Stimulated activated CD4-positive, alpha-beta T cell treated with anti-CD3 and anti-CD28 coated beads, Interleukin-15, amount 100 ng/mL, for 1 hour (primary cell): ENCODE data around the gene PURA.

Experiments
- DNase-seq, 2 donors: peaks; one replicate each; pipeline ENCODE4 v3.0.0-alpha.2; 2020; ENCODE audit warnings: low read depth in 1 of 2, low spot score in 1 of 2

PURA gene

DNA sequence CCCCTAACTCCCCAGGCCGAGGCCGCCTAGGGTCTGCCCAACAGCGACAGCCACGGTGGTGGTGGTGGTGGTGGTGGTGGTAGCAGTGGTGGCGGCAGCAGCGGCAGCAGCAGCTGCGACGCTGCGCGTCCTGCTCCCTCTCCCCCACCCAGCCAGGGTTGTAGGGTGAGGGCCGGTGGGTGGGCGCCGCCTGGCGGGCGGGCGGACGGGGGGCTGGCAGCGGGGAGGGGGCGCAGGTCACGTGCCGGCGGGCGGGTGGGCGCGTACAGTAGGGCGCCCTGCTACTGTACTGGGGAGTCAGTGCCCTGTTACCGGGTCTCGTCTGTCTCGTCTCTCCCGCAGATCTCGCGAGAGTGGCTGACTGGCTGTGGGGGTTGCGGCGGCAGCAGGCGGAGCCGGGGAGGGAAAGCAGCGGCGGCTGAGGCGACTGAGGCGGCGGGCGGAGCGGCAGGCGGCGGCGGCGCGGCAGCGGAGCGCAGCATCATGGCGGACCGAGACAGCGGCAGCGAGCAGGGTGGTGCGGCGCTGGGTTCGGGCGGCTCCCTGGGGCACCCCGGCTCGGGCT is at the start of gene PURA:
Gene PURA, plus strand, starts transcription at position 411 of the 565 bp plus-strand sequence. Its CDS starts 73 bp downstream, at position 484.
- peak; percentile 88 to 91 for DNase-seq

- no peak for DNase-seq
Measured at GRCh38 chr5:140072812-140073211, 41.1 kb upstream of the PURA start.

DNA sequence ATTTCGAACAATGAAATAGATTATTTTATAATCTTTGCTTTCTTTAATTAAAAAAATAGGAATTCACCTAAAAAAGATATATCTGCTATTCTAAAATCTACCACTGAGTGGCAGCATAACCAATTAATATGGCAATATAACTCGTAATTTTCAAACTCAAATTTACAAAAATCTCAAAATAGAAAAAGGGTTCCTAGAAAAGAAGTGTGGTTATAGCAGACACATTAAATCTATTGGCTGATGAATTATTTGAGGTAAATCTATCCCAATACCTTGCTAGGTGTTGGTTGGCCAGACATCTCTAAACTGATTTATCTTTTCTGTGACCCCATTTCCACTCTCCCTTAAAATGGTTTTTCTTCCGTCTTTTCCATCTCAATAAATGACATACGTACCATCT is 40.6 kb upstream of the PURA start:
- DNase-seq, result no peak

DNA sequence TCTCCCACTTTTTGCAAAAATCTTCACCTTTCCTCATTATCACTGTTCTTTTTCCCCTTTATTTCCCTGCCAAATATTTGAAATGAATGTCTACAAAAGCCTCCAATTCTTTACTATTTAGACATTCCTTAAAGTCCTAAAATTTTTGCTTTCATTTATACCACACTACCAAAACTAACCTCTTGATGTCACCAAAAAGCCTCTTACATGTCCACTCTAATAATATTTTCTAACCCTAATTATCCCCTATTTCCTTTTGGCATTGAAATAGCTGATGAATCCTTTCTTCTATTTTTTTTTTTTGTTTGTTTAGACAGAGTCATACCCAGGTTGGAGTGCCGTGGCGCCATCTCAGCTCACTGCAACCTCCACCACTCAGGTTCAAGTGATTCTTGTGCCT is 38.5 kb upstream of the PURA start:
- no peak for DNase-seq

DNA sequence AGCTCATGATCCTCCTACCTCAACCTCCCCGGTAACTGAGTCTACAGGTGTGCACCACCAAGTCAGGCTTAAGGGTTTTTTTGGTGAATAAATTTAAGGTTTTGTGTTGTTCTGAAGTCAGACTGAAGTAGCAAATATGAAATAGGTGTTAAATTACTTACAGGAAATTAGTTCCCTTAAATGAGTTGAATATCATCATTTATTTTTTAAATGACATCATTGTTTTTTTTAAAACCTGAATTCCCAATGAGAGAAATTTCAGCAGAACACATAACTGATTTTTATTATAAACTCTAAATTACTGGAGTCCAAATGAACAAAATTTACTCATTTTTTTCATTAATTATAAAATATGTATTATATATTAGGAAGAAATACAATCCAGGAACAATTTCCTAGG is 37.8 kb upstream of the PURA start:
- no peak for DNase-seq

DNA sequence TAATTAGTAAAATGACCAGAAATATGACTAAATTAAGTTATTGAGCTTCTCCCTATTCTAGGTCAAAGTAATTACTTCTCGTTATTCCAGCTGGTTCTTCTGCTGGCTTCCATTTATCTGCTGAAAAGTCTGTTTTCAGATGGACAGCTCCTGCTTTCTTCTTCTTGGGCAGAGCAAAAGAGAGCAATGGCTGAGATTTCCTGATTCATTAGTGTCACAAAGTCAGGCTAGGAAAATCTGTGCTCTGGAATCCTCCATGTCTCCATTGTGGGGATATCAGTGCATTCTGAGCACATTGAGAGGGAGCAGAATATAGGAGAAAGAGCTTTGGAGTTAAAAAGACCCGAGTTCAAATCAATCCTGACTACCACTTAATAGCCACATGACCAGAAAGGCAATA is 37.1 kb upstream of the PURA start:
- DNase-seq, result no peak

DNA sequence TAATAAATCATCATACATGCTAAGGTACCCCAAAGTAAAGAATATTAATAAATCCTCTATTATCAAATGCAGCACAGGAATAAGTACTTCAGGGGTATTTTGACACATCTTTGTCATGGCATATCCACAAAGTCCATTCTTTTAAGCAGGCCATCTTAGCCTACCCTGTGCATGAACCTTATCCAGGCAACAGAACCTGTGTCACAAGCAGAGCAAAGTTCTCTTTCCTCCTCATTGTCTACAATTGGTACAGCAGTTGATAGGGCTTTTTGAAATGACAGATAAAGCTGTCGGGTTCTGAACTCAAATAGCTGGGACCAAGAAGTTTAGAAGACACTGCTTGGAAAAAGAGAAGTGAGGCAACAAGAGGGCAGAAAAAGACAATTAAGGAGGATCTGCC is 30.8 kb upstream of the PURA start:
- DNase-seq, result no peak

DNA sequence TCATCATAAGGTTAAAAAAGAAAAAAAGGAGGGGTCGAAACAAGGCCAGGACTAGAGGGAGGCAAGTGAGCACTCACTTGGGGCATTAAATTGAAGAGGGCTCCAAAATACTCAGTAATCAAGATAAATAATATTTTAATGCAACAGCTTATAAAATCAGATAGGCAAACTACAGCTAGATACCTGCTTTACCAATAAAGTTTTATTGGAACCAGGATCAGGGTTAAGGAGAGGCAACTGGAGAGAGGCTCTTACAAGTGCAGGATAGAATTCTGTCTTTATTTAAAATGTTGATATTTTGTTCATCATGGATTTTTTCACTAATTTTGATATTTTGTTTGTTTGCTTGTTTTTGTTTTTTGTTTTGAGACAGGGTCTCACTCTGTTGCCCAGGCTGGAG is 30.3 kb upstream of the PURA start:
- no peak for DNase-seq

- DNase-seq, result no peak
Measured at GRCh38 chr5:140084541-140084940, 29.4 kb upstream of the PURA start.

DNA sequence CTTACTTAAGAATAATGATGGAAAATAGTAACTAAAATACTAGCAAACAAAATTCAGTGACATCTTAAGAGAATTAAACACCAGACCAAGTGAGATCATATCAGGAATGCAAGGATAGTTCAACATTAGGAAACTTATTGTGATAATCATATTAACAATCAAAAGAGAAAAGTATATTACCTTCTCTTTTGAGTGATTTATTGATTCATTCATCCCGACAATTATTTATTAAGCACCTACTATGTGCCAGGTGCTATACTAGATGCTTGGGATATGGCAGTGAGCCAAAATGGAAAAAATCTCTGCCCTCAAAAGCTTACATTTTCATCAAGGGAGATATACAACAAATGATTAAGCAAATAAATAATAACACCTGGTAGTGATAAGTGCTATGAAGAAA is 23.7 kb upstream of the PURA start:
- DNase-seq, result no peak

- no peak for DNase-seq
Measured at GRCh38 chr5:140093179-140093578, 20.7 kb upstream of the PURA start.

GRCh38 chr5:140093866-140094265 is 20.0 kb upstream of the PURA start:
- no peak for DNase-seq

- DNase-seq, result no peak
Measured at GRCh38 chr5:140094889-140095288, 19.0 kb upstream of the PURA start.

DNA sequence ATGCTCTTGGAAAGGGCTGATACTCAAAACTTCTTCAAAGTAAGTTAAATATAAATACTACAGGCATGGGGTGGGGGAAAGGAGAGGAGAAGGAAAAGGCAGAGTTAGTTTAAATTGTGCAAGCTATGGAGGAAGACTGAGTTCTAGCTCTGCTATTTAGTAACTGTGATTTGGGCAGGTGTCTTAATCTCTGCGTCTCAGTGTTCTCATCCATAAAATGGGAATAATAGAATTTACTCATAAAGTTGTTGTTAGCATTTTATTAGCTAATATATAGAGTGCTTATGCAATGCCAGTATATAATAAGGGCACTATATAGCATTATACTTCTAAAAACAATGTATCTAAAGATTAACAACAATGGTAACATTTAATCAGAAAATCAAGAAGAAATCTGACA is 12.7 kb upstream of the PURA start:
- DNase-seq, result no peak

DNA sequence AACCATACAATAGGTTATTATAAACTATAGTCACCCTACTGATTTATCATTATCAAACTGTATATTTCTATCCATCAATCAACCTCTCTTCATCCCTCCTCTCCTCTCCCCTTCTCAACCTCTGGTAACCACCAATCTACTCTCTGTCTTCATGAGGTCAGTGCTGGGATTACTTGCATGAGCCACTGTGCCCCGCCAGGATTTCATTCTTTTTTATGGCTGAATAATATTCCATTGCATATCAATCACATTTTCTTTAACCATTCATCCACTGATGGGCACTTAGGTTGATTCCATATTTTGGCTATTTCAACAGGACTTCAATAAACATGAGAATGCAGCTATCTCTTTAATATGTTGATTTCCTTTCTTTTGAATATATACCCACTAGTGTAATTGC is 10.8 kb upstream of the PURA start:
- no peak for DNase-seq

DNA sequence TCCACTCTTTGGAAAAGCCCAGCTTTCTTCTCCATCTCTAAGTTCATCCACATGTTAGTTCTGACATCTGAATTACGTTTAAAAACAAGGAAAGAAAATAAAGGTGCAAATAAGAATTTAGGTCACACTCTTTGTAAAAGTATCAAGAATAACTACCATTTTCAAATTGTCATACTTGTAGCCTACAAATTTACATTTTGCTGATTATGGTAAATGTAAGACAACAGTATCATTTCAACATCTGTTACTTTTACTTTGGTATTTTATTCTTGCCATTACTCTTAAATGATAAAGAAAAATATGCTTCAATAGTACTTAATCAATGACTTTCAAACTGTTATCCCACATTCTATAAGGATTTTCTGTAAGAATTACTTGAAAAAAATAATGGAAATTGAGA is 9.8 kb upstream of the PURA start:
- DNase-seq, result no peak

DNA sequence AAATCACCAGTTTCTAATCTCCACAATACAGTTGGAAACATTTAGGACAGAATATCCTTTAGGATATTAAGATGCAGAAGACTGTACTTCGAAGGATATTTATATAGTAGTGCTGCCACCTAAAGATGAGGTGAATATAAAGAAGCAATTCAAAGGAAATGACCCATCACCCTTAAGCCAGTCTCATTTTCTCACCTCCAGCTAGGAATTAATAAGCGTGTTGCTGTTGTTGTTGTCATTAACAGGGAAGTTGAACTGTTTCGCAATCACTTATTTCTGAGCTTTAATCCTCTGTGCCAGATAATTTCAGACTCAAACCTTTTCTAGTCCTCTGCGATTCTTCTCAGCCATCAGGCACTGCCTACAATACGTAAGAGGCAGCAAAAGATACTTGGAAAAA is 7.8 kb upstream of the PURA start:
- no peak for DNase-seq

DNA sequence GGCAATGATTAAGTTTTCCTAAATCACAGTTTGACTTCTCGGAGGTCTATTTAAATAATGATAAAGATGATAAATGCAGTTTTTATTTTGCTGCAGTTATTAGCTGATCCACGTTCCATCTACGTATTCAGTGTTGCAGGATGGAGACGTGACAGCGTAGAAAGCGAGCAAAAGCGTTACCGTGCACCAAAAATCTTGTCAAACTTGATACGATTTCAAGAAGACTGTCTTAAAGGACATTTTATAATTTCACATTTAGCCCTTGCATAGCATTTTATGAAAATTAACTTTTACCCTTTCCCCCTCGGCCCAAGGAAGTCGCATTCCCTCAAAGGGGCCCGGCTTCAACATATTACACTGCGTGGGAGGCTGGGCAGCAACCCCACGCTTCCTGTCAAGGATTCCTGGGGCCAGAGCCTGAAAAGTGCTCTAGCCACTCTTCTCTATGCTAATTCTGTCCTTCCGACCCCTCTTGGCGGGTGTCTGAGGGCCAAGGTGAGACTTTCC is 7.1 kb upstream of the PURA start:
- DNase-seq, result no peak

GRCh38 chr5:140107312-140108092 is 6.4 kb upstream of the PURA start:
- peak; percentile 84 to 88 for DNase-seq

DNA sequence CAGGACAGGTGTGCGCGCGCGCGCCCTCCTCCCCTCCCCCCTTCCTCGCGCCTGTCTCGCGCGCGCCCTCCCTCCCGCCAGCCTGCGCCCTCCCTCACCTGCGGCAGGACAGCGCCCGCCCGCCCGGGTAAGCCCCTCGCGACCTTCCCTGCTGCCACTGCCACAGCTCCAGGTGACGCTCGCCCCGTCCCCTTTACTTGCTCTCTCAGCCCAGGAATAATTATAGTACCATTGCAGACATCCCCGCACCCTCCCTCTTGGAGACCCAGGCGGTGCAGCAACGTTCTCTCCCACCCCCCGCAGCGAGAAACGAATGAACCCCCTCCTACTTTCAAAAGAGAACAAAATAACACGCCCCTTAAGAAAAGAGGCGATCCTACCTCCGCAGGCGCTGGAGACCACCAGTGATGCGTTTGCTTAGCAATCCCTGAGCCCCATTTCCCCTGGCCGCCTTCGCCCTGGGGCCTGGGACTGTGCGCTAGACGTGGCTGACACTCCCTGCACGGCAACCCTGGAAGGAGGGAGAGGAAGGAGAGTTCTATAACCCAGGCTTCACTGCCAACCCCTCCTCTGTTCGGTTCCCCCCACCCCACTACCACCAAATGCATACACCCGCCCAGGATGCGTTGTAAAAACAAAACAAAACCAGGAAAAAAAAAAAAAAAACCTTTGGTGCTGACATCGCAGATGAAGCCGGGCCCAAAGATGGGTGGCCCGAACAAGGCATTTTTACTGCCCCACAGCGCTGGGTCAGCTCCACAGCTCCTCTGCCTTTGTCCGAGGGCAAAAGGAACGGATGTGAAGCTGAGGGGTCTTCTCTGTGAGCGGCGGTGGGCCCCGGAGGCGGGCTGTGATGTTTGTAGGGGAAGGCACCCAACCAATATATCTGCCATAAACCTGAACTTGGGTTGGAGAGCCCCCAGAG is 5.6 kb upstream of the PURA start:
- peak in 1 of 2 donors; percentile 6 for DNase-seq

DNA sequence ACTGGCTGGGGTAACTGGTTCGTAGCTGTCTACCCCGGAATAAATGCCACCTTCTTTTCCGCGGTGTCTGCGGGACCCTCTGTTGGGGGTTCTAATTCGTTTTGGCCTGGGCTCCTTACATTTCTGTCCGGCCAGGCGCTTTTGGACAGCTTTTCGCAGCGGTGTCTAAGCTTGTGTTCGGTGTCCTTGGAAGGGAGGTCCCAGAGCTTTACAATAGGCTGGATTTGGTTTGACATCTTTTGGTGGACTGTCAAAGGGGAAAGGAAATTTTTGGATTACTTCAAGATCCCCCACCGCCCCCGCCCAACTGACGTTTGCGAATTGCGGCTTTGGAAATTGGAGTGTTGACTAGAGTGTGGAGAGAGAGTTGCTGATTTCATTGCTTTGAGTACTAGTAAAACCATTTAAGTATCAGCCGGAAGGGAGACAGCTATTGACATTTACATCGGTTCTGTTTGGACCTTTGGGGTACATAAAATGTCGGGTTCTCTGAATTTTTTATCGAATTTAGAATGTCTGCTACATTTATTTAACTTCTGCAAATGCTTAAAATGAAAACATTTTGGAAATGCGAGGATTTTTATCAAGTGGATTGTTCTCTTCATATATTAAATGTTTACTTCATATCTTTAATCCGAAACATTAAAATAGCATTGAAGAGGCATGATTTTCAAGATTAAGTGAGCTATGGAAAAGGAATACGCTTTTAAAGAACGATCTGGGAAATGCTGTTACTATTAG is 4.7 kb upstream of the PURA start:
- DNase-seq, result no peak
